Activated CD4-positive, alpha-beta memory T cell treated with anti-CD3 and anti-CD28 coated beads, Interleukin-2, amount 10 ng/mL, durations not matched to agents 7 days and 5 days (primary cell): ENCODE data around the gene ATF6. TPM values are rescaled to one million over a fixed set of nuclear protein-coding genes. Genes with fewer than 3 reads are reported as not detected.
"Not testable (repeated sequence)": the region's sequence is repeated elsewhere in the genome, so short reads cannot be mapped to it uniquely, and the experiment has no call there.

Experiments used
- CTCF ChIA-PET: fragments of 350-600 bp; sonication (Branson Sonifier 250); formaldehyde crosslinking; loops from one replicate; lab custom pipeline; 2021; ENCODE audit warnings: antibody characterized with exemption, inconsistent platforms; lab: Charles Lee
- POLR2A ChIA-PET: fragments of 350-600 bp; sonication (Branson Sonifier 250); formaldehyde crosslinking; loops from one replicate; lab custom pipeline; 2021; ENCODE audit warnings: antibody characterized with exemption; lab: Charles Lee
- DNase-seq: peaks from one replicate; pipeline ENCODE4 v3.0.0-alpha.2; 2020
- H3K27ac Mint-ChIP-seq: one replicate; pipeline ENCODE4 v1.8.0; 2021; ENCODE audit warnings: mild to moderate bottlenecking, mixed read lengths
- H3K27me3 Mint-ChIP-seq: one replicate; pipeline ENCODE4 v1.8.0; 2021; ENCODE audit warnings: mixed read lengths
- H3K36me3 Mint-ChIP-seq: one replicate; pipeline ENCODE4 v1.8.0; 2021; ENCODE audit warnings: low read depth, mixed read lengths
- H3K4me1 Mint-ChIP-seq: one replicate; pipeline ENCODE4 v1.8.0; 2021; ENCODE audit warnings: mixed read lengths
- H3K4me3 Mint-ChIP-seq: one replicate; pipeline ENCODE4 v1.8.0; 2021; ENCODE audit warnings: mild to moderate bottlenecking, mixed read lengths
- H3K9me3 Mint-ChIP-seq: one replicate; pipeline ENCODE4 v1.8.0; 2021; ENCODE audit warnings: mixed read lengths
- total RNA-seq, 2 experiments: library from RNA; stranded (reverse); gene quantifications; one replicate each; pipeline ENCODE4 v1.2.3, GENCODE V29; 2021

The ATF6 gene
- total RNA-seq, 2 experiments from 2014 or later, result 19.3 TPM

DNA sequence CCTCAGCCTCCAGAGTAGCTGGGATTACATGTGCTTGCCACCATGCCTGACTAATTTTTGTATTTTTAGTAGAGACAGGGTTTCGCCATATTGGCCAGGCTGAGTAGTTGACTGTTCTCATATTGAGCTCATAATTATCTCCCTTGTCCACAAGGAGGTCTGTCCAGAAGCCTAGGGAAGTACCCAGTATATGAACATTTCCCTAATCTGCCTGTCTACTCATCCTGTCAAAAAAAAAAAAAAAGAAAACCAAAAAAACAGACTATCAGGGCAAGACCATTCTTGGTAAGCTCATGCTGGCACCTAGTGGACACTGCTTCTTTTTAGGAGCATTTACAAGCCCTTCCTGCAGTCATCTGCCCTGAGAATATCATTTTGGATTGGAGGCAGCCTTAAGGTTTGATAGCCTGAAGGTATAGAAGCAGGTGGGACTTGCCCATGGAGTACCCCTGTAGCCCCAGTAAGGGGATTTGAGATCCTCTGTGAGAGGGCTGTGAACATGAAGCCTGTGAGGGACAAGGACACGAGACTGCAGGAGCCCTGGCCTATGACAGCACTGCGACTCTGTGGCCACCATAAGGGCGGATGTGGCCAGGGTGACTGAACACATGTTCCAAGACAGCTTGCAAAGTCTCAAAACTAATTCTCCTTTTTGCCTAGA is 27.4 kb upstream of the ATF6 start:
- peak overlapping the region; percentile 11 for H3K4me3 Mint-ChIP-seq
- peaks cover 20% of the 10 kb centered on the region for H3K27me3 Mint-ChIP-seq
- no peaks in the 10 kb centered on the region for H3K9me3 Mint-ChIP-seq
- ChIA-PET CTCF (interaction anchor here (0.6 to 7.9 kb wide), 18 partner anchors 9 to 298 kb away, joined by 3 to 67 read pairs (median 4); partner anchors contain the start of genes DUSP12 and FCGR2A), POLR2A (interaction anchor here (1.0 to 4.3 kb wide), 5 partner anchors 11 to 250 kb away, joined by 3 to 22 read pairs (median 8); partner anchors contain the start of gene DUSP12)
- H3K36me3 Mint-ChIP-seq, result no peaks in the 10 kb centered on the region
- H3K4me1 Mint-ChIP-seq, result peaks cover 48% of the 10 kb centered on the region
- peak overlapping the region; percentile 77 for H3K27ac Mint-ChIP-seq
- DNase-seq, result peak; percentile 84

DNA sequence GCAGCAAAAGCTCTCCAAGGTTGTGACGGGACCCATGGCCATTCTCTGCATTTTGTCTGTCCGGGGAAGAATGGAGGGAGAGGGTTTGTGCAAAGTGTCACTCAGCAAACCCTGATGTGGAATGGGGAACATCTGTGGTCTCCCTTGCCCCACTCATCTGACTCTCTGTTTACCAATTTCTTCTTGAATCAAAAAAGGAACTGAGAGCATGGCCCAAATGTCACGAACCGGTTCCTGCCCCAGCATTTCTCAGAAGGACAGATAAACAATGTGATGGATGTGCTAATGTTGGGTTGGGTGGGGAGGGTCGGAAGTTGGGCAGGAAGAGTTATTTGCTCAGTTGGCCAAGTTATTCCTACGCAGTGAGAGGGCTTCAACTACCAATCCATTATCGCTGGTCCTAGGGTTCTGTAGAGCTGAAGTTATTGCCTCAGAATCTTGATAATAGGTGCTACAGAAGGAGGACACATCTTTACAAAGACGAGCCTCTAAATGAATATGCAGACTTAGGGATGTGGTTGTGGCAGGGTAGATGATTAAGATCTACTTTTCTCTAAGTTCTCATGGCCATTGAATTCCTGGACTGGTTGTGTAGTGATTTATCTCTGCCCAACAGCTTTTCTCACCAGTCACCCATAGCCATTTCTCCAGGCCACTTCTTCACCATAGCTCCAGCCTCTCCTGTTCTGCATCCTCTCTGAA is 26.1 kb upstream of the ATF6 start:
- peak overlapping the region; percentile 50 for H3K27ac Mint-ChIP-seq
- H3K27me3 Mint-ChIP-seq, result peaks cover 22% of the 10 kb centered on the region
- H3K36me3 Mint-ChIP-seq, result no peaks in the 10 kb centered on the region
- ChIA-PET CTCF (interaction anchor here (0.9 to 7.9 kb wide), 12 partner anchors 9 to 297 kb away, joined by 3 to 67 read pairs (median 9); partner anchors contain the start of genes DUSP12 and FCGR2A), POLR2A (interaction anchor here (0.7 to 4.3 kb wide), 5 partner anchors 9 to 256 kb away, joined by 3 to 22 read pairs (median 8); partner anchors contain the start of gene DUSP12)
- H3K9me3 Mint-ChIP-seq, result no peaks in the 10 kb centered on the region
- DNase-seq, result no peak
- H3K4me1 Mint-ChIP-seq, result peaks cover 59% of the 10 kb centered on the region
- H3K4me3 Mint-ChIP-seq, result no peak overlapping the region

DNA sequence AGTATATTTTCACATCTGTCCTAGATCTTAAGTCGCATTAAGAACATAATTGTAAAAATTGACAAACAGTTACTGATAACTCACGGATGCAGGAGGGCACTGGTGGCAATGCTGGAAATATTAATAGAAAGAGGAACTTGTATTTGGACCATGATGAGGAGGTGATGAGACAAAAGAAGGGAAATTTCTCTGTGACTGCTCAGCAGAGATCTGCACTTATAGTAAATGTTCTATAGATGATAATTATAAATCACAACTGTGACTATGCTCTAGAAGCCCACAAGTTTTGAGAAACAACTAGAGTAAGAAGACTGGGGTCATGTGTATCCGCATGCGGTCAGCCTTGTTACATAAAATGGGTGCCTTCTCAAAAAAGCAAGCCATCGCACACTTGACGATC is 25.2 kb upstream of the ATF6 start:
- peaks cover 28% of the 10 kb centered on the region for H3K27me3 Mint-ChIP-seq
- no peaks in the 10 kb centered on the region for H3K36me3 Mint-ChIP-seq
- H3K4me1 Mint-ChIP-seq, result peaks cover 64% of the 10 kb centered on the region
- POLR2A ChIA-PET, result interaction anchor here (0.7 to 4.3 kb wide), 3 partner anchors 8 to 257 kb away, joined by 3 to 22 read pairs (median 3); no protein-coding TSS in a partner anchor
- H3K9me3 Mint-ChIP-seq, result no peaks in the 10 kb centered on the region
- CTCF ChIA-PET, result interaction anchor here (0.7 to 7.9 kb wide), 13 partner anchors 8 to 296 kb away, joined by 3 to 67 read pairs (median 6); partner anchors contain the start of gene DUSP12
- no peak for DNase-seq
- no peak overlapping the region for H3K27ac Mint-ChIP-seq
- no peak overlapping the region for H3K4me3 Mint-ChIP-seq

DNA sequence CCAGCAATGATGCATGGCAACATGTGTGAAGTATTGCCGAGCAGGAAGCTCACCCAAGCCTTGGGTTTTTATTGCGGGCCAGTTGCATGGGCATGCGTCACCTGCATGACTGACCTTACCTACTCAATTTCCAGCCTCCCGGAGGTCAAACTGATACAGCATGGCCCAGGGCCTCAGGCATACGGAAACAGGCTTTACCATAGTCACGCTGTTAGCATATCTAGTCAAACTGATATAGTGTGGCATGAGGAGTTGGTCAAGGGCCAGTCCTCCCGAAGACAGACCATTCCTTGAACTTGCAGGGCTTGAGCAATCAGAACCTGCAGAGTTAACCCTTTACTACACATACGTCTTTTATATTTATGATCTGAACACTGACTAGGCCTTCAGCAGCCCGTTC is 22.9 kb upstream of the ATF6 start:
- Mint-ChIP-seq H3K9me3 (no peaks in the 10 kb centered on the region), H3K4me1 (peaks cover 60% of the 10 kb centered on the region), H3K4me3 (no peak overlapping the region), H3K27me3 (peaks cover 24% of the 10 kb centered on the region), H3K36me3 (no peaks in the 10 kb centered on the region), H3K27ac (no peak overlapping the region)
- DNase-seq, result no peak
- CTCF ChIA-PET, result interaction anchor here (1.1 to 7.9 kb wide), 3 partner anchors 13 to 259 kb away, joined by 3 to 67 read pairs (median 56); no protein-coding TSS in a partner anchor
- POLR2A ChIA-PET, result no interaction called here

- no peak overlapping the region for H3K27ac Mint-ChIP-seq
- H3K27me3 Mint-ChIP-seq, result peaks cover 14% of the 10 kb centered on the region
- H3K4me3 Mint-ChIP-seq, result no peak overlapping the region
- no peaks in the 10 kb centered on the region for H3K9me3 Mint-ChIP-seq
- peaks cover 59% of the 10 kb centered on the region for H3K4me1 Mint-ChIP-seq
- no peak for DNase-seq
- CTCF ChIA-PET, result interaction anchor here (0.6 to 3.2 kb wide), 3 partner anchors 8 to 289 kb away, joined by 4 to 28 read pairs (median 11); no protein-coding TSS in a partner anchor
- POLR2A ChIA-PET, result no interaction called here
- H3K36me3 Mint-ChIP-seq, result peaks cover 21% of the 10 kb centered on the region
Observed at GRCh38 chr1:161747801-161748200, 18.3 kb upstream of the ATF6 start.

DNA sequence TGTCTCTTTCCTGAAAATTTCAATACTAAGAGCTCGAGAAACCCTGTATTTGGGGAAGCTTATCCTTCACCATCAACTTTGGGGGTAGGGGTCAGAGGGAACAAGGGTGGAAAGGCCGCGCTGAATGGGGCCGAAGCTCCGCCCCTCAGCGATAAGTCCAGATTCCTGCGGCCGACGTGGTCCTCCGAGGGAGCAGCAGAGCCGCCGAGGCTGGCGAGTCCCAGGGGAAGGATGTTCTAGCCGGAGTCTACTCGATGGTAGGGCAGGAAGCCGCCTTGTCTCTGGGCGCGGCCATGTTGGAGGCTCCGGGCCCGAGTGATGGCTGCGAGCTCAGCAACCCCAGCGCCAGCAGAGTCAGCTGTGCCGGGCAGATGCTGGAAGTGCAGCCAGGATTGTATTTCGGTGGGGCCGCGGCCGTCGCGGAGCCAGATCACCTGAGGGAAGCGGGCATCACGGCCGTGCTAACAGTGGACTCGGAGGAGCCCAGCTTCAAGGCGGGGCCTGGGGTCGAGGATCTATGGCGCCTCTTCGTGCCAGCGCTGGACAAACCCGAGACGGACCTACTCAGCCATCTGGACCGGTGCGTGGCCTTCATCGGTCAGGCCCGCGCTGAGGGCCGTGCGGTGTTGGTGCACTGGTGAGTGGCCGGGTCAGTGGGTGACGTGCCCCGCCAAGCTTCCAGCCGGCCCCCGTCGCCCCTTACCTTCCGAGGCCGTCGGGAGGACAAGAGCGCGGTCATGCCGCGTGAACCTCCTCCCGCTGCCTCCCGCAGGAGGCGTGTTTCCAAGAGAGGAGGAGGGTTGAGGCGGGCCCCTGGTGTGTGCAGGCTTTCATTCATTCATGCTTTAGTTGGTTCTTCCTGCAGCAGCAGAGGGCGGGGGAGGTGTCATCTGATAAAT is 16.4 kb upstream of the ATF6 start, which contains the start of gene DUSP12:
DUSP12 (plus strand) TSS at position 278 of the 899 bp plus-strand sequence; CDS start at position 294, 16 bp downstream.
- peaks cover 51% of the 10 kb centered on the region for H3K4me1 Mint-ChIP-seq
- H3K4me3 Mint-ChIP-seq, result peak within 1 kb of the TSS; percentile 98
- H3K36me3 Mint-ChIP-seq, result peaks cover 37% of the 10 kb centered on the region
- H3K27me3 Mint-ChIP-seq, result peaks cover 8% of the 10 kb centered on the region
- H3K27ac Mint-ChIP-seq, result peak within 1 kb of the TSS; percentile 97
- ChIA-PET CTCF (interaction anchor here (0.8 to 3.2 kb wide), 12 partner anchors 10 to 524 kb away, joined by 3 to 28 read pairs (median 6); partner anchors contain the start of gene TOMM40L), POLR2A (interaction anchor here (0.7 to 1.9 kb wide), 17 partner anchors 9 to 568 kb away, joined by 3 to 27 read pairs (median 4); partner anchors contain the start of gene ATF6)
- DNase-seq, result peak; percentile 89
- peaks cover 6% of the 10 kb centered on the region for H3K9me3 Mint-ChIP-seq

- POLR2A ChIA-PET, result no interaction called here
Observed at GRCh38 chr1:161763522-161764098, 2.5 kb upstream of the ATF6 start.

DNA sequence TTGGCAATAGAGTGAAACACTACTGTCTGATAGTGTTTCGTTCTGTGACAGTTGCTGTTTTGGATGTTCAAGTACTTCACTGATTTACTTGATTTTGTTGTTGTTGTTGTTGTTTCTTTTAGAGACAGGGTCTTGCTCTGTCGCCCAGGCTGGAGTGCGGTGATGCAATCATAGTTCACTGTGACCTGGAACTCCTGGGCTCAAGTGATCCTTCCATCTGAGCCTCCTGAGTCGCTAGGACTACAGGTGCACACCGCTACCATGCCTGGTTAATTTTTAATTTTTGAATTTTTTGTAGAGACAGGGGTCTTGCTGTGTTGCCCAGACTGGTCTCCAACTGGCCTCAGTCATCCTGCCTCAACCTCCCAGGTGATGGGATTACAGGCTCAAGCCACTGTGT is 2.3 kb downstream of the ATF6 start:
- Mint-ChIP-seq H3K27ac (no peak overlapping the region), H3K9me3 (no peaks in the 10 kb centered on the region), H3K4me3 (peak overlapping the region; percentile 24), H3K4me1 (peaks cover 50% of the 10 kb centered on the region), H3K36me3 (peaks cover 10% of the 10 kb centered on the region), H3K27me3 (no peaks in the 10 kb centered on the region)
- ChIA-PET POLR2A (no interaction called here), CTCF (interaction anchor here (2.1 kb wide), 1 partner anchor 19 kb away, joined by 8 read pairs; the partner anchor contains the start of gene DUSP12)
- no peak for DNase-seq

More at GRCh38 chr1:161763522-161764098, 2.5 kb upstream of the ATF6 start:
- peak overlapping the region; percentile 2 for H3K4me3 Mint-ChIP-seq
- peaks cover 15% of the 10 kb centered on the region for H3K36me3 Mint-ChIP-seq
- no peaks in the 10 kb centered on the region for H3K27me3 Mint-ChIP-seq
- peak; percentile 41 for DNase-seq
- H3K27ac Mint-ChIP-seq, result peak overlapping the region; percentile 7
- H3K4me1 Mint-ChIP-seq, result peaks cover 52% of the 10 kb centered on the region
- CTCF ChIA-PET, result interaction anchor here (1.2 to 3.7 kb wide), 4 partner anchors 10 to 273 kb away, joined by 3 to 21 read pairs (median 6); partner anchors contain the start of gene DUSP12
- H3K9me3 Mint-ChIP-seq, result no peaks in the 10 kb centered on the region

- Mint-ChIP-seq H3K4me3 (no peak overlapping the region), H3K4me1 (peaks cover 49% of the 10 kb centered on the region), H3K27me3 (no peaks in the 10 kb centered on the region), H3K27ac (no peak overlapping the region), H3K9me3 (no peaks in the 10 kb centered on the region), H3K36me3 (peaks cover 10% of the 10 kb centered on the region)
- no peak for DNase-seq
- CTCF ChIA-PET, result no interaction called here
- POLR2A ChIA-PET, result interaction anchor here (1.2 to 1.5 kb wide), 3 partner anchors 16 to 23 kb away, joined by 3 to 4 read pairs (median 3); partner anchors contain the start of gene DUSP12
Observed at GRCh38 chr1:161768986-161769672, 3.0 kb downstream of the ATF6 start.

- not testable (repeated sequence) for DNase-seq, H3K4me3 Mint-ChIP-seq, H3K27ac Mint-ChIP-seq, H3K9me3 Mint-ChIP-seq, H3K36me3 Mint-ChIP-seq, H3K27me3 Mint-ChIP-seq
- ChIA-PET POLR2A (interaction anchor here (1.2 to 1.5 kb wide), 3 partner anchors 17 to 22 kb away, joined by 3 to 4 read pairs (median 3); partner anchors contain the start of gene DUSP12), CTCF (interaction anchor here (0.5 kb wide), 1 partner anchor 267 kb away, joined by 3 read pairs; no protein-coding TSS in a partner anchor)
- H3K4me1 Mint-ChIP-seq, result peaks cover 49% of the 10 kb centered on the region
Observed at GRCh38 chr1:161769673-161770045, 3.5 kb downstream of the ATF6 start.

DNA sequence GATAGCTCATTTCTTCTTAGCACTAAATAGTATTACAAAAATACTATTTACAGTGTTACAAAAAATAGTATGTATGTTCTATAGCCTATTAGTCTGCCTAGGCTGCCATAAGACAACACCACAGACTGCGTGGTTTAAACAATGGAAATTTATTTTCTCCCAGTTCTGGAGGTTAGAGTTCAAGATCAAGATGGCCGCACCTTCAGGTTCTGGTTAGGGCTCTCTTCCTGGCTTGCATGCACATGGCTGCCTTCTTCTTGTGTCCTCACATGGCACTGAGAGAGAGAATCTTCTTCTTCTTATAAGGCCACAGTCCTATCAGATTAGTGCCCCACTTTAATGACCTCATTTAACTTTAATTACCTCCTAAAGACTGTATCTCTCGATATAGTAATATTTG is 4.1 kb downstream of the ATF6 start:
- Mint-ChIP-seq H3K4me3 (no peak overlapping the region), H3K36me3 (peaks cover 10% of the 10 kb centered on the region), H3K27me3 (no peaks in the 10 kb centered on the region), H3K27ac (no peak overlapping the region), H3K9me3 (no peaks in the 10 kb centered on the region), H3K4me1 (peaks cover 44% of the 10 kb centered on the region)
- POLR2A ChIA-PET, result interaction anchor here (1.2 to 1.5 kb wide), 3 partner anchors 17 to 22 kb away, joined by 3 to 4 read pairs (median 3); partner anchors contain the start of gene DUSP12
- DNase-seq, result no peak
- CTCF ChIA-PET, result interaction anchor here (0.5 kb wide), 1 partner anchor 267 kb away, joined by 3 read pairs; no protein-coding TSS in a partner anchor
